Erythroblast (primary cell): ENCODE results near the gene EDIL3.

Experiments
- GATA1 ChIP-seq: IDR thresholded peaks from 2 replicates; pipeline ENCODE4 v1.6.1; 2011; ENCODE audit warnings: low read depth, mild to moderate bottlenecking, control low read depth, low read length, moderate library complexity
- POLR2A ChIP-seq: IDR thresholded peaks from 2 replicates; pipeline ENCODE4 v1.6.1; 2011; ENCODE audit warnings: mild to moderate bottlenecking, low read length

GRCh38 chr5:84125216-84125615, 259.5 kb downstream of the EDIL3 start:
- no peak for TF ChIP-seq GATA1
- no peak for TF ChIP-seq POLR2A
